Measurements from ENCODE around the gene TFIP11.
A peak's percentile ranks its signal among the peaks of the same experiment; 100 is the strongest.

The TFIP11 gene

DNA sequence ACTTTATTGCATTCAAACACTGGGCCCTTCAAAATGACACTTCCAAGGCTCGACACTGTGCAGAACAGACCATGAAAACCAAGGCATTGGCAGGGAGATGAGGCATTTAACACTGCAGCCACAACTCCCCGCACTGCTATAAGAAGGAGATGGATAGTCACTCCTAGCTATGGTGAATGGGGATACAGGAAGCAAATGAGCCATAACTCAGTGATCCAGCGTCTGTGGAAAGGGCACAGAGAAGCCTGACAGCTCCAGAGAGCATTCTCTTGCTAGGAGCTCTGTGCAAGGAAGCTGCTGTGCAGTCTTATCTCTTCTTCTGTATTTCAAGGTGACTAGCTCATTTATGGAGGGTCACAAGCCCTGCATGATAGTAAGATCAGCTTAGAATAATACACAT, 49.6 kb downstream of the TFIP11 start:
- DNase-seq (ENCODE audit: low read depth) = no peak
- TF ChIP-seq, protein P1, sequence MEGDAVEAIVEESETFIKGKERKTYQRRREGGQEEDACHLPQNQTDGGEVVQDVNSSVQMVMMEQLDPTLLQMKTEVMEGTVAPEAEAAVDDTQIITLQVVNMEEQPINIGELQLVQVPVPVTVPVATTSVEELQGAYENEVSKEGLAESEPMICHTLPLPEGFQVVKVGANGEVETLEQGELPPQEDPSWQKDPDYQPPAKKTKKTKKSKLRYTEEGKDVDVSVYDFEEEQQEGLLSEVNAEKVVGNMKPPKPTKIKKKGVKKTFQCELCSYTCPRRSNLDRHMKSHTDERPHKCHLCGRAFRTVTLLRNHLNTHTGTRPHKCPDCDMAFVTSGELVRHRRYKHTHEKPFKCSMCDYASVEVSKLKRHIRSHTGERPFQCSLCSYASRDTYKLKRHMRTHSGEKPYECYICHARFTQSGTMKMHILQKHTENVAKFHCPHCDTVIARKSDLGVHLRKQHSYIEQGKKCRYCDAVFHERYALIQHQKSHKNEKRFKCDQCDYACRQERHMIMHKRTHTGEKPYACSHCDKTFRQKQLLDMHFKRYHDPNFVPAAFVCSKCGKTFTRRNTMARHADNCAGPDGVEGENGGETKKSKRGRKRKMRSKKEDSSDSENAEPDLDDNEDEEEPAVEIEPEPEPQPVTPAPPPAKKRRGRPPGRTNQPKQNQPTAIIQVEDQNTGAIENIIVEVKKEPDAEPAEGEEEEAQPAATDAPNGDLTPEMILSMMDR (IDR thresholded peaks at IDR 0.05; ENCODE audit: insufficient read depth, low read depth, low read length, missing control alignments) = no peak

DNA sequence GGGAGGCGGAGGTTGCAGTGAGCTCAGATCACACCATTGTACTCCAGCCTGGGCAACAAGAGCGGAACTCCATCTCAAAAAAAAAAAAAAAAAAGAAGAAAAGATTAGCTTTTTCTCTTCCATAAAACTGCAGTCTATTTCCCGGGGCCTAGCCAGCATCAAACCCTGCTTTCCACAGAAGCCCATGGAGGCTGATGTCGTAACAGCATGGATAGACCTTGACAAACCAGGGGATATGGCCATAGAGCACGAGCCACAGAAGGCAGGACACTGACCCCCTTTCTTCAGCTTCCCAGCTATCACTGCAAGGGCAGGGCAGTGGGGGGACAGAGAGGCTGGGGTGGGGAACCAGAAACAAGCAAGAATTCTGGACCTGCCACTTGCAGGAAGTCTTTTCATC, 50.2 kb downstream of the TFIP11 start:
- no peak overlapping the region for H3K4me3 ChIP-seq (ENCODE audit: low read length)
- no peak for DNase-seq (ENCODE audit: low read depth)
- TF ChIP-seq, protein P1 (IDR thresholded peaks at IDR 0.05; ENCODE audit: insufficient read depth, low read depth, low read length, missing control alignments) = no peak

More for the DNA sequence above, 49.6 kb downstream of the TFIP11 start:
- H3K4me3 ChIP-seq (ENCODE audit: low read length) = no peak overlapping the region

GRCh38 chr22:26461188-26461810, 51.0 kb downstream of the TFIP11 start:
- no peak overlapping the region for H3K4me3 ChIP-seq (ENCODE audit: low read length)
- TF ChIP-seq, protein P1 (IDR thresholded peaks at IDR 0.05; ENCODE audit: insufficient read depth, low read depth, low read length, missing control alignments) = peak; percentile 82
- peak; percentile 55 for DNase-seq (ENCODE audit: low read depth)

DNA sequence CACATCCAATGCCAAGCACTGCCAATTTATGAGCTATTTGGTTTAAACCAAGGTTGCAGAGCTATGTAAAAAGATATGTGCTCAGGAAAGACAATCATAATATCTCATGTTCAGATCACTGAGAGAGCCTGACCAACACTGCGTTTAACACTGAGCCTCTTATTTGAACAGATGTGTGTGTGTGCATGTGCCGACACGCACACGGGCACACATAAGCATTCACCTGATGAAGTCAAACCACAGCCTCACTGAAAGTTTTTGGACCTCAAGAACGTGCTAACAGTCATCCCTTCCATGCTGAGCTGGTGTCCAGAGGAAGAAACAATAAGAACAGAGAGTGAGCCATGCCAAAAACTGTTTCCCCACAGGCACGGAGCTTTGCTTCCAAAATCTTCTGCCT, 52.1 kb downstream of the TFIP11 start:
- DNase-seq (ENCODE audit: low read depth) = peak; percentile 87
- TF ChIP-seq, protein P1 (IDR thresholded peaks at IDR 0.05; ENCODE audit: insufficient read depth, low read depth, low read length, missing control alignments) = no peak
- no peak overlapping the region for H3K4me3 ChIP-seq (ENCODE audit: low read length)

DNA sequence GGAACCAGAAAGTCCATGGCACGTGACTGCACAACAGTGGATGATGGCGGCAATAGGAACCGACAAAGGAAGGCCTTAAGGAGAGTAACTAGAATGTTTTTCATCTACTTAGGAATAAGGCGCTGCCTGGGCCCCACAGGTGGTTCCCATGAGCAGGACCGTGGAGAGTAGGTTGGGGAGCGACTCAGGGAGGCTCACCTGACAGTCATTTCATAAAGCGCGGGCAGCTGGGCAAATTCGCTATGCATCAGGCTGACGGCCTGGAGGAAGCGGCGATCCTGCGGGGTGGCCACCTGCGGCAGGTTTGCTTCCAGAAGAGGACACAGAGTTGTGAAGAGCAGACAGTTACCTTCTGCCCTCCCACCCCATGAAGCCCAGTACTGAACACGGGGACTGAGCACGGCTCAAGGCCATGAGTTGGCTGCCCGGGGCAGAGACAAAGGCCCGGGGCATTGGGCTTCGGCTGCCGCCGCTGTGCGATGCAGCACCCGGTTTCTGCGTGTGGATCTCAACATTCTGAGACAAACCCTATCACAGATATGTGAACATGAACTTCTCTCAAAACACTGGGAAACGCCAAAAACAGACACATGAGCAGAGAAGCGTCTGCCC, 54.5 kb downstream of the TFIP11 start:
- no peak for DNase-seq (ENCODE audit: low read depth)
- H3K4me3 ChIP-seq (ENCODE audit: low read length) = no peak overlapping the region
- TF ChIP-seq, protein P1 (IDR thresholded peaks at IDR 0.05; ENCODE audit: insufficient read depth, low read depth, low read length, missing control alignments) = no peak

- TF ChIP-seq, protein P1 (IDR thresholded peaks at IDR 0.05; ENCODE audit: insufficient read depth, low read depth, low read length, missing control alignments) = no peak
- DNase-seq (ENCODE audit: low read depth) = no peak
- no peak overlapping the region for H3K4me3 ChIP-seq (ENCODE audit: low read length)
Measured at GRCh38 chr22:26453812-26454500, 58.3 kb downstream of the TFIP11 start.

All from epithelial cell of esophagus (primary cell).